HCT116 (cell line): ENCODE data around the gene SENP8. TPM values are rescaled to one million over a fixed set of nuclear protein-coding genes. Genes with fewer than 3 reads are reported as not detected.

ENCODE experiments used
- ATAC-seq: fragments of 200-7000 bp; cut with Tn5 transposase; 2 replicates; pipeline ENCODE4 v1.9.1; 2020; ENCODE audit warnings: mild to moderate bottlenecking, moderate library complexity
- BruUV-seq: library from RNA; stranded (reverse); fragments of 400-500 nt; replicated peaks from 2 replicates; lab custom pipeline; 2021; lab: Mats Ljungman, UMichigan
- CTCF ChIA-PET: fragments of 300-600 bp; sonication (Branson Sonifier 250); formaldehyde crosslinking; loops from one replicate; lab custom pipeline; 2021; ENCODE audit warnings: antibody characterized with exemption; lab: Charles Lee
- POLR2A ChIA-PET: fragments of 300-600, 350-600 bp; sonication (Branson Sonifier 250); formaldehyde crosslinking; loops from one replicate; lab custom pipeline; 2021; ENCODE audit warnings: antibody characterized with exemption; lab: Charles Lee
- RAD21 ChIA-PET, 2 experiments: fragments of 300-600 bp; sonication (Branson Sonifier 250); formaldehyde crosslinking; loops; one replicate each; lab custom pipeline; 2023; ENCODE audit warnings: low total read pairs in 2 of 2; ENCODE audit not compliant: uncharacterized antibody in 2 of 2, unreplicated experiment in 2 of 2, low non-redundant PET in 1 of 2; lab: Charles Lee
- DNase-seq: peaks from one replicate; pipeline ENCODE4 v3.0.0-alpha.2; 2010; ENCODE audit warnings: low read depth, low spot score
- H2AFZ ChIP-seq: fragments of 200-600 bp; shearing (Covaris generic), sonication (generic); 2 replicates; pipeline ENCODE4 v1.6.1; 2017; ENCODE audit warnings: low read depth, mixed run types, mixed read lengths, antibody characterized with exemption, low read length; ENCODE audit not compliant: poor library complexity, severe bottlenecking
- H3K27ac ChIP-seq: 2 replicates; pipeline ENCODE4 v1.5.1; 2012; ENCODE audit warnings: low read depth, low read length
- H3K27me3 ChIP-seq: fragments of 200-600 bp; sonication (generic); 2 replicates; pipeline ENCODE4 v1.6.1; 2016; ENCODE audit warnings: mixed run types, low read length, mixed read lengths; ENCODE audit not compliant: insufficient read depth
- H3K36me3 ChIP-seq, 2 experiments: fragments of 200-500 bp in 1 of 2; fragments of 200-600 bp in 1 of 2; sonication (Bioruptor generic) in 1 of 2; sonication (generic) in 1 of 2; 2 replicates each; pipeline versions ENCODE4 v1.5.1 to v1.6.1; 2014 to 2016; ENCODE audit warnings: low read length in 2 of 2, inconsistent platforms in 1 of 2, mixed read lengths in 1 of 2, mixed run types in 1 of 2; ENCODE audit not compliant: insufficient read depth in 2 of 2, control insufficient read depth in 1 of 2
- H3K4me1 ChIP-seq, 2 experiments: fragments of 200-600 bp in 1 of 2; sonication (generic) in 1 of 2; 2 replicates each; pipeline versions ENCODE4 v1.5.1 to v1.6.1; 2012 to 2017; ENCODE audit warnings: low read length in 2 of 2, inconsistent platforms in 1 of 2, mild to moderate bottlenecking in 1 of 2, mixed read lengths in 1 of 2, mixed run types in 1 of 2, moderate library complexity in 1 of 2; ENCODE audit not compliant: insufficient read depth in 2 of 2, control insufficient read depth in 1 of 2
- H3K4me2 ChIP-seq: fragments of 200-600 bp; sonication (generic); 2 replicates; pipeline ENCODE4 v1.6.1; 2017; ENCODE audit warnings: mixed run types, low read length, mixed read lengths
- H3K4me3 ChIP-seq, 2 experiments: fragments of 200-600 bp in 1 of 2; sonication (generic) in 1 of 2; replicated peaks in 1 of 2; 2 replicates each; pipeline ENCODE4 v1.5.1; 2011 to 2016; ENCODE audit warnings: low read length in 2 of 2, control low read depth in 1 of 2, low read depth in 1 of 2, mild to moderate bottlenecking in 1 of 2, mixed read lengths in 1 of 2, mixed run types in 1 of 2
- H3K79me2 ChIP-seq: fragments of 200-600 bp; sonication (generic); 2 replicates; pipeline ENCODE4 v1.6.1; 2017; ENCODE audit warnings: mild to moderate bottlenecking, mixed run types, low read length, moderate library complexity, mixed read lengths; ENCODE audit not compliant: insufficient read depth
- H3K9ac ChIP-seq: fragments of 200-600 bp; sonication (generic); 2 replicates; pipeline ENCODE4 v1.6.1; 2016; ENCODE audit warnings: low read length, mixed read lengths
- H3K9me2 ChIP-seq: fragments of 200-600 bp; sonication (generic), shearing (Covaris generic); 2 replicates; pipeline ENCODE4 v1.6.1; 2017; ENCODE audit warnings: mixed run types, mild to moderate bottlenecking, moderate library complexity; ENCODE audit not compliant: insufficient read depth
- H3K9me3 ChIP-seq, 2 experiments: fragments of 200-500 bp in 1 of 2; fragments of 200-600 bp in 1 of 2; sonication (Bioruptor generic) in 1 of 2; sonication (generic) in 1 of 2; 2 replicates each; pipeline ENCODE4 v1.6.1; 2014 to 2017; ENCODE audit warnings: low read length in 2 of 2, mixed read lengths in 2 of 2, inconsistent platforms in 1 of 2, low read depth in 1 of 2, mild to moderate bottlenecking in 1 of 2, mixed run types in 1 of 2, moderate library complexity in 1 of 2; ENCODE audit not compliant: control insufficient read depth in 1 of 2, insufficient read depth in 1 of 2
- H4K20me1 ChIP-seq: fragments of 200-600 bp; sonication (generic), shearing (Covaris generic); 2 replicates; pipeline ENCODE4 v1.6.1; 2017; ENCODE audit warnings: mixed run types, mild to moderate bottlenecking, moderate library complexity; ENCODE audit not compliant: insufficient read depth
- CBX3 ChIP-seq: IDR thresholded peaks from 2 replicates; pipeline ENCODE4 v1.6.1; 2012; ENCODE audit warnings: low read depth
- CEBPB ChIP-seq: IDR thresholded peaks from 2 replicates; pipeline ENCODE4 v1.6.1; 2012; ENCODE audit warnings: low read depth
- EGR1 ChIP-seq: IDR thresholded peaks from 2 replicates; pipeline ENCODE4 v1.6.1; 2012; ENCODE audit warnings: low read depth
- ELF1 ChIP-seq: IDR thresholded peaks from 2 replicates; pipeline ENCODE4 v1.6.1; 2012; ENCODE audit warnings: low read depth, borderline replicate concordance
- EZH2 ChIP-seq: fragments of 200-600 bp; sonication (generic); IDR thresholded peaks from 2 replicates; pipeline ENCODE4 v1.6.1; 2017; ENCODE audit warnings: antibody characterized with exemption, mixed run types
- FOSL1 ChIP-seq: IDR thresholded peaks from 2 replicates; pipeline ENCODE4 v1.6.1; 2012; ENCODE audit warnings: low read depth
- JUND ChIP-seq: IDR thresholded peaks from 2 replicates; pipeline ENCODE4 v1.6.1; 2012
- POLR2A ChIP-seq: IDR thresholded peaks from 2 replicates; pipeline ENCODE4 v1.7.0; 2011; ENCODE audit warnings: borderline replicate concordance; ENCODE audit not compliant: insufficient read depth, insufficient read length; ENCODE audit errors: extremely low read depth
- POLR2AphosphoS5 ChIP-seq: IDR thresholded peaks from 2 replicates; pipeline ENCODE4 v1.6.1; 2011; ENCODE audit warnings: mild to moderate bottlenecking, low read depth, low read length, moderate library complexity
- RAD21 ChIP-seq: IDR thresholded peaks from 2 replicates; pipeline ENCODE4 v1.6.1; 2012; ENCODE audit warnings: low read depth, mild to moderate bottlenecking
- SIN3A ChIP-seq: IDR thresholded peaks from 2 replicates; pipeline ENCODE4 v1.6.1; 2012; ENCODE audit warnings: low read depth
- SP1 ChIP-seq: IDR thresholded peaks from 2 replicates; pipeline ENCODE4 v1.6.1; 2012; ENCODE audit warnings: low read depth
- SRF ChIP-seq: IDR thresholded peaks from 2 replicates; pipeline ENCODE4 v1.6.1; 2012; ENCODE audit warnings: low read depth
- ZFX ChIP-seq: fragments of 450-650 bp; IDR thresholded peaks from 2 replicates; pipeline ENCODE4 v1.6.1; 2017
- ZNF274 ChIP-seq: fragments of 200-500 bp; sonication (Bioruptor generic); IDR thresholded peaks from 2 replicates; pipeline ENCODE4 v1.6.1; 2014; ENCODE audit warnings: mild to moderate bottlenecking, low read depth, low read length, inconsistent platforms
- intact Hi-C: fragments of 100-400 bp; cut with micrococcal nuclease; formaldehyde crosslinking; loops from 2 replicates; pipeline ENCODE4 v1.10.0; 2022
- total RNA-seq: library from RNA; stranded (reverse); gene quantifications from one replicate; pipeline ENCODE4 v1.2.1, GENCODE V29; 2021; ENCODE audit not compliant: unreplicated experiment
- TF ChIP-seq, protein P1 (sequence below): IDR thresholded peaks from 2 replicates; pipeline ENCODE4 v1.6.1; 2011; ENCODE audit warnings: mild to moderate bottlenecking, low read length, moderate library complexity; ENCODE audit not compliant: insufficient replicate concordance; ENCODE audit errors: extremely low read depth
- TF ChIP-seq, protein P2 (sequence below): IDR thresholded peaks from 2 replicates; pipeline ENCODE4 v1.6.1; 2012; ENCODE audit warnings: low read depth
- TF ChIP-seq, protein P3 (sequence below): IDR thresholded peaks from 2 replicates; pipeline ENCODE4 v1.6.1; 2012
- TF ChIP-seq, protein P4 (sequence below), 3 experiments: fragments of 200-600 bp in 1 of 3; sonication (generic) in 1 of 3; IDR thresholded peaks in 2 of 3; conservative IDR thresholded peaks in 1 of 3; 2 replicates each; pipeline ENCODE4 v1.5.1; 2012 to 2017; ENCODE audit warnings: low read depth in 2 of 3, low read length in 2 of 3, antibody characterized with exemption in 1 of 3, borderline replicate concordance in 1 of 3, control low read depth in 1 of 3, mild to moderate bottlenecking in 1 of 3, mixed read lengths in 1 of 3, mixed run types in 1 of 3, moderate library complexity in 1 of 3; ENCODE audit not compliant: insufficient read depth in 1 of 3

The SENP8 gene
- total RNA-seq, 1 experiment from 2014 or later: 3.8 TPM

DNA sequence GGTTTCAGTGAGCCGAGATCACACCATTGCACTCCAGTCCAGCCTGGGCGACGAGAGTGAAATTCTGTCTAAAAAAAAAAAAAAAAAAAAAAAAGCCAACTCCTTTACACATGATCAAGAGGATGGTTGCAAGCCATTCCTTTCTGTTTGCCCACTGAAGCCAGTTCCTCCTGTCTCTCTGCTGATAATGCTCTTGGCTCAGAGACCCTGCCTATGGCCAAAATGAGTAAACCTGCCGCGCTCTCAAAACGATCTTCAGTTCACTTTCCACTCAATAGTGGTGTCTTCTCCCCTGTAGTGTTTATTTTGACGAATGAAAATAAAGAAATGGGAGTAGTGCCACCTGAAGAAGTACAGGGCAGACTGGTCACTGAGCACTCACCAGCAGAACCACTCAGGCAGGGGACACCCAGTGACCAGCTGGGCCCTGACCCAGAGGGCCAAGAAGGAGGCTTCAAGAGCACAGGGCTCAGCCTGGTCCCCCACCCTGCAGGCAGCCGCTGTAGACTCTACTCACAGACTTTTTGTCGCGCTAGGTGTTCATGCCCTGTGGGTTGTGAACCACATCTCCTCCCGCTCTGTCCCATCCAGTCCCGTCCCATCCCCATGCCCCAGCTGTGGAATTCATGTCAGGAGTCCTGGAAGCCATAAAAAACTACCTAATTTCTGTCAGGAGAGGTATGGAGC lies 55.8 kb downstream of the SENP8 start:
- H3K9me2 ChIP-seq: no peaks in the 10 kb centered on the region
- BruUV-seq: no TSS peak
- no peaks in the 10 kb centered on the region for H3K27me3 ChIP-seq
- no peaks in the 10 kb centered on the region for H3K9me3 ChIP-seq
- no peak overlapping the region for H3K4me2 ChIP-seq
- no peak for ATAC-seq
- H4K20me1 ChIP-seq: no peaks in the 10 kb centered on the region
- no peak for DNase-seq
- H3K4me1 ChIP-seq: peaks cover 3 to 4% of the 10 kb centered on the region in 2 experiments; a peak in 2 of 4 replicates
- H3K9ac ChIP-seq: no peak overlapping the region
- H3K79me2 ChIP-seq: no peaks in the 10 kb centered on the region
- intact Hi-C loops: no loop called here
- ChIA-PET CTCF (no interaction called here), RAD21 (no interaction called here), POLR2A (interaction anchor here (0.6 kb wide), 1 partner anchor 1378 kb away, joined by 3 read pairs; no protein-coding TSS in a partner anchor)
- H3K27ac ChIP-seq: no peak overlapping the region
- TF ChIP-seq ZNF274 (no peak), FOSL1 (no peak), CEBPB (no peak), ZFX (no peak), RAD21 (no peak), EZH2 (no peak), SRF (no peak), JUND (no peak), SIN3A (no peak), POLR2AphosphoS5 (no peak), ELF1 (no peak), SP1 (no peak), EGR1 (no peak), POLR2A (no peak), CBX3 (no peak)
- TF ChIP-seq, protein P1, sequence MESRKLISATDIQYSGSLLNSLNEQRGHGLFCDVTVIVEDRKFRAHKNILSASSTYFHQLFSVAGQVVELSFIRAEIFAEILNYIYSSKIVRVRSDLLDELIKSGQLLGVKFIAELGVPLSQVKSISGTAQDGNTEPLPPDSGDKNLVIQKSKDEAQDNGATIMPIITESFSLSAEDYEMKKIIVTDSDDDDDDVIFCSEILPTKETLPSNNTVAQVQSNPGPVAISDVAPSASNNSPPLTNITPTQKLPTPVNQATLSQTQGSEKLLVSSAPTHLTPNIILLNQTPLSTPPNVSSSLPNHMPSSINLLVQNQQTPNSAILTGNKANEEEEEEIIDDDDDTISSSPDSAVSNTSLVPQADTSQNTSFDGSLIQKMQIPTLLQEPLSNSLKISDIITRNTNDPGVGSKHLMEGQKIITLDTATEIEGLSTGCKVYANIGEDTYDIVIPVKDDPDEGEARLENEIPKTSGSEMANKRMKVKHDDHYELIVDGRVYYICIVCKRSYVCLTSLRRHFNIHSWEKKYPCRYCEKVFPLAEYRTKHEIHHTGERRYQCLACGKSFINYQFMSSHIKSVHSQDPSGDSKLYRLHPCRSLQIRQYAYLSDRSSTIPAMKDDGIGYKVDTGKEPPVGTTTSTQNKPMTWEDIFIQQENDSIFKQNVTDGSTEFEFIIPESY: no peak
- TF ChIP-seq, protein P2, sequence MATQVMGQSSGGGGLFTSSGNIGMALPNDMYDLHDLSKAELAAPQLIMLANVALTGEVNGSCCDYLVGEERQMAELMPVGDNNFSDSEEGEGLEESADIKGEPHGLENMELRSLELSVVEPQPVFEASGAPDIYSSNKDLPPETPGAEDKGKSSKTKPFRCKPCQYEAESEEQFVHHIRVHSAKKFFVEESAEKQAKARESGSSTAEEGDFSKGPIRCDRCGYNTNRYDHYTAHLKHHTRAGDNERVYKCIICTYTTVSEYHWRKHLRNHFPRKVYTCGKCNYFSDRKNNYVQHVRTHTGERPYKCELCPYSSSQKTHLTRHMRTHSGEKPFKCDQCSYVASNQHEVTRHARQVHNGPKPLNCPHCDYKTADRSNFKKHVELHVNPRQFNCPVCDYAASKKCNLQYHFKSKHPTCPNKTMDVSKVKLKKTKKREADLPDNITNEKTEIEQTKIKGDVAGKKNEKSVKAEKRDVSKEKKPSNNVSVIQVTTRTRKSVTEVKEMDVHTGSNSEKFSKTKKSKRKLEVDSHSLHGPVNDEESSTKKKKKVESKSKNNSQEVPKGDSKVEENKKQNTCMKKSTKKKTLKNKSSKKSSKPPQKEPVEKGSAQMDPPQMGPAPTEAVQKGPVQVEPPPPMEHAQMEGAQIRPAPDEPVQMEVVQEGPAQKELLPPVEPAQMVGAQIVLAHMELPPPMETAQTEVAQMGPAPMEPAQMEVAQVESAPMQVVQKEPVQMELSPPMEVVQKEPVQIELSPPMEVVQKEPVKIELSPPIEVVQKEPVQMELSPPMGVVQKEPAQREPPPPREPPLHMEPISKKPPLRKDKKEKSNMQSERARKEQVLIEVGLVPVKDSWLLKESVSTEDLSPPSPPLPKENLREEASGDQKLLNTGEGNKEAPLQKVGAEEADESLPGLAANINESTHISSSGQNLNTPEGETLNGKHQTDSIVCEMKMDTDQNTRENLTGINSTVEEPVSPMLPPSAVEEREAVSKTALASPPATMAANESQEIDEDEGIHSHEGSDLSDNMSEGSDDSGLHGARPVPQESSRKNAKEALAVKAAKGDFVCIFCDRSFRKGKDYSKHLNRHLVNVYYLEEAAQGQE: no peak
- TF ChIP-seq, protein P3, sequence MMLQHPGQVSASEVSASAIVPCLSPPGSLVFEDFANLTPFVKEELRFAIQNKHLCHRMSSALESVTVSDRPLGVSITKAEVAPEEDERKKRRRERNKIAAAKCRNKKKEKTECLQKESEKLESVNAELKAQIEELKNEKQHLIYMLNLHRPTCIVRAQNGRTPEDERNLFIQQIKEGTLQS: no peak
- TF ChIP-seq, protein P4, sequence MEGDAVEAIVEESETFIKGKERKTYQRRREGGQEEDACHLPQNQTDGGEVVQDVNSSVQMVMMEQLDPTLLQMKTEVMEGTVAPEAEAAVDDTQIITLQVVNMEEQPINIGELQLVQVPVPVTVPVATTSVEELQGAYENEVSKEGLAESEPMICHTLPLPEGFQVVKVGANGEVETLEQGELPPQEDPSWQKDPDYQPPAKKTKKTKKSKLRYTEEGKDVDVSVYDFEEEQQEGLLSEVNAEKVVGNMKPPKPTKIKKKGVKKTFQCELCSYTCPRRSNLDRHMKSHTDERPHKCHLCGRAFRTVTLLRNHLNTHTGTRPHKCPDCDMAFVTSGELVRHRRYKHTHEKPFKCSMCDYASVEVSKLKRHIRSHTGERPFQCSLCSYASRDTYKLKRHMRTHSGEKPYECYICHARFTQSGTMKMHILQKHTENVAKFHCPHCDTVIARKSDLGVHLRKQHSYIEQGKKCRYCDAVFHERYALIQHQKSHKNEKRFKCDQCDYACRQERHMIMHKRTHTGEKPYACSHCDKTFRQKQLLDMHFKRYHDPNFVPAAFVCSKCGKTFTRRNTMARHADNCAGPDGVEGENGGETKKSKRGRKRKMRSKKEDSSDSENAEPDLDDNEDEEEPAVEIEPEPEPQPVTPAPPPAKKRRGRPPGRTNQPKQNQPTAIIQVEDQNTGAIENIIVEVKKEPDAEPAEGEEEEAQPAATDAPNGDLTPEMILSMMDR (IDR thresholded peaks at IDR 0.05 in 2 of 3, conservative IDR thresholded peaks at IDR 0.05 in 1 of 3; ENCODE audit: borderline replicate concordance in 1 of 3, insufficient read depth in 1 of 3, low read depth in 2 of 3, low read length in 2 of 3): no peak
- no peaks in the 10 kb centered on the region for H3K36me3 ChIP-seq
- H3K4me3 ChIP-seq: no peak overlapping the region
- H2AFZ ChIP-seq: no peak overlapping the region
